Endothelial cell of umbilical vein (primary cell): ENCODE results near the gene EDA.

Experiments used
- CTCF ChIP-seq, 2 donors: IDR thresholded peaks; 1 replicate in 1 of 2; 2 replicates in 1 of 2; pipeline ENCODE4 v1.5.1; 2011; ENCODE audit warnings: low read length in 2 of 2, mild to moderate bottlenecking in 2 of 2, moderate library complexity in 2 of 2, control low read depth in 1 of 2, inconsistent platforms in 1 of 2, low read depth in 1 of 2; ENCODE audit not compliant: insufficient read depth in 1 of 2; ENCODE audit errors: extremely low read depth in 1 of 2
- EZH2 ChIP-seq: IDR thresholded peaks from 2 replicates; pipeline ENCODE4 v1.6.1; 2012; ENCODE audit warnings: borderline replicate concordance, low read depth, mild to moderate bottlenecking, moderate library complexity, low read length, inconsistent platforms; ENCODE audit not compliant: severe bottlenecking
- FOS ChIP-seq: IDR thresholded peaks from 2 replicates; pipeline ENCODE4 v1.6.1; 2011; ENCODE audit warnings: mild to moderate bottlenecking, low read length, moderate library complexity, borderline replicate concordance; ENCODE audit not compliant: insufficient read depth
- JUN ChIP-seq: IDR thresholded peaks from 2 replicates; pipeline ENCODE4 v1.6.1; 2011; ENCODE audit warnings: borderline replicate concordance, low read depth; ENCODE audit not compliant: insufficient read length, insufficient read depth
- MAX ChIP-seq: IDR thresholded peaks from 2 replicates; pipeline ENCODE4 v1.6.1; 2011; ENCODE audit not compliant: insufficient read depth, insufficient read length
- MYC ChIP-seq: IDR thresholded peaks from one replicate; pipeline ENCODE4 v1.6.1; 2011; ENCODE audit warnings: mild to moderate bottlenecking, low read depth, low read length
- POLR2A ChIP-seq: IDR thresholded peaks from 2 replicates; pipeline ENCODE4 v1.6.1; 2012; ENCODE audit warnings: low read depth, mild to moderate bottlenecking, control low read depth, low read length
- POLR2AphosphoS5 ChIP-seq: IDR thresholded peaks from 2 replicates; pipeline ENCODE4 v1.6.1; 2012; ENCODE audit warnings: low read depth, mild to moderate bottlenecking, control low read depth, low read length, moderate library complexity; ENCODE audit not compliant: insufficient read depth

- TF ChIP-seq POLR2AphosphoS5 = no peak
- TF ChIP-seq CTCF (IDR thresholded peaks at IDR 0.05; ENCODE audit: extremely low read depth in 1 of 2, insufficient read depth in 1 of 2, low read depth in 1 of 2, low read length in 2 of 2) = no peak
- no peak for TF ChIP-seq POLR2A
- TF ChIP-seq EZH2 = no peak
- no peak for TF ChIP-seq MAX
- TF ChIP-seq FOS = no peak
- TF ChIP-seq MYC = no peak
- TF ChIP-seq JUN = no peak
Observed at GRCh38 chrX:69876221-69876620, 260.3 kb downstream of the EDA start.
